Glomerular endothelial cell (primary cell): ENCODE measurements around the gene SFXN3. TPM values are rescaled to one million over a fixed set of nuclear protein-coding genes. Genes with fewer than 3 reads are reported as not detected.

ENCODE experiments used
- DNase-seq: peaks from one replicate; pipeline ENCODE4 v3.0.0-alpha.2; 2011; ENCODE audit warnings: low read depth, low spot score; ENCODE audit errors: extremely low read depth
- total RNA-seq: library from RNA; depleted of rRNA; stranded (reverse); fragments of >200 nt; gene quantifications from 2 replicates; pipeline ENCODE4 v1.2.3, GENCODE V29; 2015

Gene SFXN3
- total RNA-seq, 1 donor from 2014 or later: 151 TPM

GRCh38 chr10:101054876-101055275 is 23.8 kb downstream of the SFXN3 start:
- DNase-seq: no peak

- no peak for DNase-seq
Measured at GRCh38 chr10:101055411-101055810, 24.4 kb downstream of the SFXN3 start.

- DNase-seq: no peak
Measured at GRCh38 chr10:101056365-101057151, 25.5 kb downstream of the SFXN3 start.

- DNase-seq: peak; percentile 93
Measured at GRCh38 chr10:101060036-101060950, 29.3 kb downstream of the SFXN3 start.

DNA sequence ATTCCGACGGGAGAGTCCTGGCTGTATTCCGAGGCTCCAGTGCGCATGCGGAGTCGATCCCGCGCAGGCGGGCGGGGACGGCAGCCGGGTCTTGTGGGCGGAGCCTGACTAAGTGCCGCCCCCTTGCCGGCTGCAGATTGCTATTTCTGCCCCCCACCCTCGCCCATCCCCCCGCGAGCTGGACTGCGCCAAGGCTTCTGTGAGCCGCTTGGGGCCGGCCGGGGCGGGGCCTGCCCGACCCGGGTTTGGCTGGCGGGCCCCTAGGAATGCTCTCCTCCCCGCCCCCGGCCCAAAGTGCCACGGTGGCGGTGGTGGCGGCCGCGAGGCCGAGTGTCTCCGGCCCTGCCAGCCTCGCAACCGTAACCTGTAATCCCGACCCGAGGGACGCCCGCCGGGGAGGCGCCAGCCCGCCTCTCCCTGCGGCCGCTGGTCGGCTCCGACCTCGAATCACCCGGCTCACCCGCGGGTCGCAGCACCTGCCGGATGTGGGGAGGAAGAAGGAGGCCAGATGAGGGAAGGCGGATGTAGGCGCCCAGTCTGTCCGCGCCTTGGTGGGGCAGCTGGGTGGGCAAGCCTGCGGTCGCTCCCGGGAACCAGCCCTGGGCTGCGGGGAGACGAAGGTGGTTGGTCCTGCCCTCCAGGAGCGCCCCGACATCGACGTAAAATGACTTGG is 30.1 kb downstream of the SFXN3 start:
- no peak for DNase-seq

DNA sequence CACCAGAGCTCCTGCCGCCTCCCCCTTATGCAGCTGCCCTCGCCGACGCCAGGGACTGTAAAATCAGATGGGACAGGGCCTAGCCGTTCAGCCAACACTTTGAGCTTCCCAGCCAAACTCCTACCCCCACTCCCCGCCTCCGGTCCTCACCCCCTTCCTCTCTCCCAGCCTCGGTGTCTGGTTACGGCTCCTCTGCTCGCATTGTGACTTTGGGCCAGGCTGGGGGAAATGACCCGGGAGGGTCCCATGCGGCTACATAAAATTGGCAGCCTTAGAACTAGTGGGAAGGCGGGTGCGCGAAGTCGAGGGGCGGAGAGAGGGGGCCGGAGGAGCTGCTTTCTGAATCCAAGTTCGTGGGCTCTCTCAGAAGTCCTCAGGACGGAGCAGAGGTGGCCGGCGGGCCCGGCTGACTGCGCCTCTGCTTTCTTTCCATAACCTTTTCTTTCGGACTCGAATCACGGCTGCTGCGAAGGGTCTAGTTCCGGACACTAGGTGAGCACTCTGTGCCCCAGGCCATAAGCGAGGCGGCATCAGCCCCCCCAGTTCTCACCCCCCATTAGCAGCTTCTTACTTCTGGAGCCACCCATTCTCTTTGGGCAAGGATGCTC is 30.7 kb downstream of the SFXN3 start, which contains the start of gene KAZALD1:
KAZALD1 (plus strand) TSS at position 366 of the 608 bp plus-strand sequence. CDS start 604 bp downstream, outside the sequence.
- no peak for DNase-seq

GRCh38 chr10:101062232-101063049 is 31.4 kb downstream of the SFXN3 start:
- no peak for DNase-seq

GRCh38 chr10:101063050-101063525 is 32.1 kb downstream of the SFXN3 start:
- DNase-seq: no peak

GRCh38 chr10:101063548-101064414 is 32.7 kb downstream of the SFXN3 start:
- no peak for DNase-seq

DNA sequence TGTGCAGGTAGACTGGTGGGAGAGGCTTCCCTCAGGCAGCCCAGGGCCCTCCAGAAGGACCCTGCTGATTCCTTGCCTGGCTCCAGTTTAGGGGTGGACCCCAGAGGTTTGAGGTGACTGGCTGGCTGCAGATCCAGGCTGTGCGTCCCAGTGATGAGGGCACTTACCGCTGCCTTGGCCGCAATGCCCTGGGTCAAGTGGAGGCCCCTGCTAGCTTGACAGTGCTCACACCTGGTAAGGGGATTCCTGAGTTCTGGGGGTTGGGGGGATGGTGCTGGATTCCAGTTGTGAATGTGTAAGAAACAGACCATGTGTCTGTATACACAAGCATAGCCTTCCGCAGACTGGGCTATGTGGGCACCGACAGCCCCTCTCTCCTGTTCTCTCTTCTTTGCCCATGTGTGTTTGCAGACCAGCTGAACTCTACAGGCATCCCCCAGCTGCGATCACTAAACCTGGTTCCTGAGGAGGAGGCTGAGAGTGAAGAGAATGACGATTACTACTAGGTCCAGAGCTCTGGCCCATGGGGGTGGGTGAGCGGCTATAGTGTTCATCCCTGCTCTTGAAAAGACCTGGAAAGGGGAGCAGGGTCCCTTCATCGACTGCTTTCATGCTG is 33.5 kb downstream of the SFXN3 start:
- DNase-seq: no peak

DNA sequence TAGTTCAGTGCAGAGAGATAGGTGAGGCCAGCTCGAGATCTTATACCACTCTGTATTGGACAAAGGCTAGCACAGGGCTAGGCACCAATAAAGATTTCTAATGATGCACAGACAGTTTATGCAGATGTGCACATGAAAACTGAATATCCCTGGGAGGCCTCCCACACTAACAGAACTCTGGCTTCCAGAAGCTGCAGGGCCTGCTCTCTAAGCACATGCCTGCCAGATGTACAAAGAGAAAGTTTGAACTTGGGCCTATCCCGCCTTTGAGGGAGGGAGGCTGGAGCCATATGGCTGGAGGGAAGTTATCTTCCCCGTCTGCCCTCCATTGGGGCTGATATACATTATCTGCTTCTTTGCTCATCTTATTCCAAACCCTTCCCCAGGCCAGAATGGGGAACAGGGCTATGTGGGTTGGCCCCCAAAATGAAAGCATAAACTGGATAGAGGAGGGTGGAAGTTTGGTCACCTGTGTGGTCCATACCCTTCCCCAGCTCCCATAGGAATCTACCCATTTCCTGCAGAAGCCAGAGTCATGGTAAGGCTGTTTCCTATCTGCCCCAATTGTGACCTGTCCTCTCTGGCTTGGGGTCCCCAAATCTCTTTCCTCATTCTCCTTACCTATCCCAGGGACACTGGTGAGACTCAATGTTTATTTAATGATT is 34.6 kb downstream of the SFXN3 start:
- DNase-seq: no peak

DNA sequence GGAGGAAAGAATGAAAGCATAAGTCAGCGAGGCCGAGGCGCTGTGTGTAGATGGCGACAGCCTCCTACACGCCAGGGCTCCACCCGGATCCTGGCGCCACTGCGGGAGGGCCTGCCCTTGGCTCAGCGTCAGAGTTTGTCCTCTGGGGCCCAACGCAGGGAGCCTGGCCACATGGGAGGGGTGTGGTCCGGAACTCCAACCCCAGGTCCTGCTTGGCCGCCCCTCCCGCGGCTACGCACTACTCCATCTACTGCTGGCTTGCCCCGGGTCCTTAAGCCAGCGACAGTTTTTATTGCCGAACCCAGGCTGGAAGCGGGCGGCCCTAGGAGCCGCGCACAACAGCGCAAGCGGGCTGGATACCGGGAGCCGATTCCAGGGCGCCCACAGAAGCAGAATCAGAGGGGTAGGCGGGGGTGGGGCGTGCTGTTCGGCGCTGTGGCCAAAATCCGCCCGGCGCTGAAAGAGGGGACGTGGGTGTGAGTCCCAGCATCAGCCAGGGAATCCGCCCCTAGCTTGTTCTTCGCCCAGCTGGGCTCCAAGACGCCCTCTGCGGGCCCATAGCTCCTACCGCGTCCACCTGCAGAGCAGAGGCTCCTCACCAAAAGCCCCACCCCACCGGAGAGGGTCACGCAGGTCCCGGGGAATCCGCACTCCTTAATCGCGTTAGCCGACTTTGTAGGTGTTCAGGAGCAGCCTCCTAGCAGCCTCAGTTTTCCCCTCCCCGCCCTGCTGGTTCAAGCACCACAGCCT is 35.3 kb downstream of the SFXN3 start:
- no peak for DNase-seq

DNA sequence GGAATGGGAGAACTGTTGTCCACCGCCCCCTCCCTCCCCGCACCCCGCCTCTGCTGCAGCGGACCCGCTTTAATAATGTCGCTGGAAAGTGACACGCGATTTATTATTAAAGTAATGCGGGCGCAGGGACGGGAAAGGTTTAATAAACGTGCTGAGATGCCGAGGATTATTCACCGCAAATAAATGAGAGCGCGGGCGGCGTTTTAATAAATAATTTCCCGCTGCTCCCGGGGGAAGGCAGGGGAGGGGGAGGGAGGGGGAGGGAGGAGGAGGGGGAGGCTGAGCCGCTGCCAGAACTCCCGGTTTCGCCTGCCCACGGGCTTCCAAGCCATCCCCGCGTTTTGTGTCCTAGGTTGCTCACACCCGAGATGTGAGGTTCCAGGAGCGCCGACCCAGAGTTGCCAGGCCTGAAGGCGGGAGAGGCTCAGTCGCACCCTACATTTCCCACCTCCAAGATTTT is 35.9 kb downstream of the SFXN3 start:
- DNase-seq: no peak

GRCh38 chr10:101067356-101068083 is 36.5 kb downstream of the SFXN3 start:
- peak; percentile 62 for DNase-seq

- DNase-seq: no peak
Measured at GRCh38 chr10:101069441-101069840, 38.4 kb downstream of the SFXN3 start.

GRCh38 chr10:101070098-101070497 is 39.1 kb downstream of the SFXN3 start:
- no peak for DNase-seq
